NCI-H2029 (cell line): ENCODE measurements around the gene CCDC6.
A peak's percentile ranks its signal among the peaks of the same experiment; 100 is the strongest.

ENCODE experiments used
- DNase-seq: peaks from one replicate; lab custom pipeline; 2025; lab: John Stamatoyannopoulos, UW

The CCDC6 gene

GRCh38 chr10:59852670-59853069, 53.7 kb downstream of the CCDC6 start:
- no peak for DNase-seq

- no peak for DNase-seq
Measured at GRCh38 chr10:59851864-59852263, 54.5 kb downstream of the CCDC6 start.

DNA sequence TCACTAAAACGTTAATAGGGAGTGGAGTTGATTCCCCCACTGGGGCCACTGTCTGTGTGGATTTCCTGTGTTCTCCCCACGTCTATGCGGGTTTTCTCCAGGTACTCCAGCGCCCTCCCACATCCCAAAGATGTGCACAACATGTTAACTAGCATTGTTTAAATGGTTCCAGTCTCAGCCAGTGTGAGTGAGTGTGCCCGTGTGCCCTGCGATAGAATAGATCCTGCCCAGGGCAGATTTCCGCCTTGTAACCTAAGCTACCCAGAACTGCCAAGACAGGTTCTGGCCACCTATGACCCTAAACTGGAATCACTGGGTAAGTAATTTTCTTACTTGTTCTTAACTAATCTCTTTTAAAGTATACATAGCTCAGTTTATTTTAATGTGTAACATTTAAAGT, 58.5 kb downstream of the CCDC6 start:
- no peak for DNase-seq

- no peak for DNase-seq
Measured at GRCh38 chr10:59847326-59847725, 59.0 kb downstream of the CCDC6 start.

DNA sequence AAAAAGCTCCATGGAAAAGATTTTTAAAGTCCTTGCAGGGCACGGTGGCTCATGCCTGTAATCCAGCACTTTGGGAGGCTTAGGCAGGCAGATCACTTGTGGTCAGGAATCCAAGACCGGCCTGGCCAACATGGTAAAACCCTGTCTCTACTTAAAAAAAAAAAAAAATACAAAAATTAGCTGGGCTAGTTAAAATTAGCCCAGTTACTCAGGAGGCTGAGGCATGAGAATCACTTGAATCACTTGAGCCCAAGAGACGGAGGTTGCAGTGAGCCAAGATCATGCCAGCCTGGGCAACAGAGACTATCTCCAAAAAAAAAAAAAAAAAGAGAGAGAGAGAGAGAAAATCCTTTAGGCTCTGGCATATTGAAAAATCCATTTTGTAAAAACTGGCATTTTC, 61.9 kb downstream of the CCDC6 start:
- no peak for DNase-seq

GRCh38 chr10:59843748-59844147, 62.6 kb downstream of the CCDC6 start:
- DNase-seq: no peak

- DNase-seq: no peak
Measured at GRCh38 chr10:59839576-59839975, 66.8 kb downstream of the CCDC6 start.

DNA sequence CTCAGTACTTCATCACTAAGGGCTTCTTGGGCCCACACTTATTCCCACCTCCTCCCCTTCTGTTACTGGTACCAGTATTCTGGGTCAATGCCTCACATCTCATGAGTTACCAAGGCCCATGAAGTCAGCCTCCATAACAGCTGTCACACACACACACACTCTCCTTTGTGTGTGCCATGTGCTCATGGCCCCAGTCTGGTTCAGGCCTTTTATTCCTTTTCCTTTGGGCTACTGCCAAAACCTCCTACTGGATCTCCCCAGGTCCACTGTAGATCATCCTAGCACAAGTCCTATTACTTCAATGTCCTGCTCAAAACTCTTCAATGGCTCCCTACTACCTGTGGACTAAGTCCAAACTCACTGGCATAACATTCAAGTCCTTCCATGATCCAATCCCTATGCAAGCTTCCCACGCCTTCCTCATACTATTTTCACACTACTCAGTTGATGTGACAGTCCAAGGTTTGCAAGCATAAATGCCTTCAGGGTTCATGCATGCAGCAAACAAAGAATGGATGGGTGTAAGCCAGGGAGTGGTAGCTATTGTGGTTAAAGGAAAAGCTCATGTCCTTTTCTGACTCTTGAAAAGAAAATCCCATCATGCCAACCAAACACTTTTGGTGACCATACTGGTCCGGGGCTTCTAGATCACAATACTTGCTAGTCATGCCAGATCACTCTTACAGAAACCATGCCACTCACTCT, 68.1 kb downstream of the CCDC6 start:
- no peak for DNase-seq

- no peak for DNase-seq
Measured at GRCh38 chr10:59833810-59834209, 72.5 kb downstream of the CCDC6 start.

GRCh38 chr10:59832506-59832905, 73.8 kb downstream of the CCDC6 start:
- no peak for DNase-seq

GRCh38 chr10:59831658-59832503, 74.5 kb downstream of the CCDC6 start:
- DNase-seq: no peak

DNA sequence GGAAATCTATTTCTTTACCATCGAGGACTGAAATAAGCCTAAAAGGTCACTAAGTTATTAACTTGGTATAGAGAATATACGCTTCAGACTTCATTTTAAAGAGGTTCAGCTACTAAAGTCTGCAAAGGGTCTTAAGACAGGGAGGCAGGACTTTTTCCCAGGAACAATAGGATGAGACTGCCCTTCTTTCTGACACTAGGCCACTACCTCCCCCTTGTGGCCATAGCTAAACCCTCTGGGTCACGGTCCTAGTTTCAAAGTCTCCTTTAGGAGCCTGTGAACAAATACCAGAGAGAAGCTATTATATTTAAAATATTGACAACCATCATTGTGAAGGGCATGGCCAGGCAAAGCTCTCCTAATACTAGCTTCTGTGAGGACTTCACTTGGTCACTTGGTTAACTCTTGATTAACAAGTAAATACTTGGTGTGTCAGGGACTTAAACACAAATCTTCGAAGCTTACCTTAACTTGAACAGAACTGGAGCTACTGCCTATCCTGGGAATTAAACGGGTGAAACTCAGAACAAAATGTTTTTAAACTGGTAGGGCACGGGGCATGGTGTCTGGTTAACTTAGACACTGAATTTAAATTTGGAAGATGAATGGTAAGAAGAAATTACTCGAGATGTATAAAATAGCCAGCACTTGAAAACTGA, 75.6 kb downstream of the CCDC6 start:
- peak; percentile 13 for DNase-seq

GRCh38 chr10:59829601-59830000, 76.8 kb downstream of the CCDC6 start:
- no peak for DNase-seq

DNA sequence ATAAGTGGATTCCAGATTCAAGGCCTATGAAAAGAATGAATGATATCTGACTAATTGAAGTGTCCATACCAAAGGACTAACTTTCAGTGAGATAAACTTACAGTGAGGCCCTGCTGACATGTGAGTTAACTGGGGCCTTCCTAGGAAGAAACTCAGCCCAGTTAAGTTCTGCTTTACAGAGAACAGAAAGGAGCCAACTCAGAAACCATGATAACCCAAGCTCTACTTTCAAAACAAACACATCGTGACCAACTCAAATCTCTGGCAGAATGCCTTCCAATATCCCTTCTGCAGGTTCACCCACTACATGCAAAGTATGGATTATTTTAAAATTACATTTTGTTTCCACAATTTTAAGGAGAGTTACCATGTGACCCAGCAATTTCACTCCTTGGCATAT, 77.3 kb downstream of the CCDC6 start:
- no peak for DNase-seq

DNA sequence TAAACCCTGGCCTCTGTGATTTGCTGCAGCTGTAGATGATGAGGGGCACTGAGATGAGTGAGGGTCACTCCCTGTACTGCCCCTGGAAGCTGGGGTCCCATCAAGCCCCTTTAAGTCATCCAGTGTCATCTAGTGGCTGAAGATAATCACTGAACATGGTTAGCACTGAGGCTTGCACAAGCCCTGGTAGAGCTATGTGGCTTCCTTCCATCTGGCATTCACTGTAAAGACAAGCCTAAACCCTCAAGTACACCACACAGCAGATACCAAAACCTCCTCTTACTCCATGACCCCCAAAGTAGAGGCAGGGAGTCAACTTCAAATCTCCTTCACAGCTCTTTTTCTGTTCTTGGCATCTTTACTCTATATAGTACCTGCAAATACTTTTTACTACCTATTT, 80.4 kb downstream of the CCDC6 start:
- DNase-seq: no peak

GRCh38 chr10:59823751-59824150, 82.6 kb downstream of the CCDC6 start:
- DNase-seq: no peak

- no peak for DNase-seq
Measured at GRCh38 chr10:59823111-59823510, 83.2 kb downstream of the CCDC6 start.

DNA sequence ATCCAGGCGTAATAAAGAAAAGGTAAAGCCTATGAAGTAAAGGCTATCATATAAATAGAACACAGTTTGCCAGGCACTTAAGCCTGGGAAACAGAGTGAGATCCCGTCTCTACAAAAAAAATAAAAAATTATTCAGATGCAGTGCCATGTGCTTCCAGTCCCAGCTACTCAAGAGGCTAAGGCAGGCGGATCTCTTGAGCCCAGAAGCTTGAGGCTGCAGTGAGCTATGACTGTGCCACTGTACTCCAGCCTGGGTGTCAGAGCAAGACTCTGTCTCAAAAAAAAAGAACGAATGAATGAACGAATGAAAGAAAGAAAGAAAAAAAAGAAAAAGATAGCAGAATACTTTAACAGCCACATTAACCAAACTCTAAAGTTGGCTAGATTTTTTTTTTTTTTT, 85.9 kb downstream of the CCDC6 start:
- DNase-seq: no peak

GRCh38 chr10:59819683-59820082, 86.7 kb downstream of the CCDC6 start:
- no peak for DNase-seq

- no peak for DNase-seq
Measured at GRCh38 chr10:59819265-59819664, 87.1 kb downstream of the CCDC6 start.

DNA sequence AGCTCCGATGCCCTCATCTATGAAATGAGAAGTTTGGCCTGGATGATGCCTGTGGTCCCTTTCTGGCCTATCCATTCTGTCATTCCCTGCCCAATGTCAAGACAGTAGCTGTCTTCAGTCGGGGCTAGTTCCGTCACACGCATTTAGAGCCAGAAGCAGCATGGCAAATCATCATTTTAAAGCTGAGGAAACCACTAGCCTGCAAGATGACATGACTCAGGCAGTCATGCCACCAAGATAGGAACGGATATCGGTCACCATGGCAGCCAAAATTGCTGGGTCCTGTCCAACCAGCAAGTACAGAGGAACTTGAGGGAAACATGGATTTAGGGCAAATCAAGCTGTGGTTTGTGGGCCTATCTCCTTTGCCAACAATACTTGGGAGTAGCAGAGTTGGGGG, 88.6 kb downstream of the CCDC6 start:
- no peak for DNase-seq

DNA sequence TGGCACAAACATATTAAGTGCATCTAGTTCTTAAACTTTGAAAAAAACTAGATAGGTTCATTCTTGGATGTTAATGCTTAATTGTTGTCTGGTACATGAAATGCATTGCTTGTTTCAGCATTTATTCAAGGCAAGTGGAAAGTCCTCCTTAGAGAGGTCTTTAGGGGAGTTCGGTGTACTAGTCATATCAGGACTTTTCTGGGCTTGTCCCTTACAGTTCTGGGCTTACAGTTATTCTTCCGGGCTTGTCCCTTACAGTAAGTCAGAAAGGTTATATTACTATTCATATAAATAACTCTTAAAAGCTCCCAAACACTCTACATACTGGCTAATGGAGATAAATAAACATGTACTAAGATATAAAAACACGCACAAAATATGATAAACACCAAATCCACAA, 91.5 kb downstream of the CCDC6 start:
- no peak for DNase-seq

DNA sequence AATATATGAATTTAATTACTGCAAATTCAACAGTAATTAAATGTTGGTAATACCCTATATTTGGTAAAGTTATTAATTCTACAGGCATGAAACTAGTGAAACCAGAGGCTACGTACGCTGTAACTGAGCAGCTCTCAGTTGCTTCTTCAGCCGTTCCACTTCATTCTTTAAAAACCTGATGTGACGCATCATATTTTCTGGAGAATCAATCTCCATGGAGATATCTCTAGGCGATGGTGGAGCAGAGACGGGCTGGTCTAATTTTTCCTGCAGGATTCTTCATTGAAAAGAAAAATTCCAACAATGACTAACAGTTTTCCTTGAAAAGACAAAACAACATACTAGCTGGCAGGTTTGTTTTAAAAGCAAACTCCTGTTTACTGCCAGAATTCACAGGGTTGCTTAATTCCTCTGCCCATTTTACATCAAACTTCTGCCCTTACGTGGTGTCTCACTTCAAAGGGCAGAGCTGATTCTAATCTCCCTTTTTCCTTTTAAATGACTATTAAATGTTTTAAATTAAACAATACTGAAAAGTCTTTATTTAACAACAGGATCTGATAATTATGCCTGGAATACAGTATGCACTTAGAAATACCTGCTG, 93.7 kb downstream of the CCDC6 start:
- DNase-seq: no peak
